ENCODE data around the gene THBD.

Gene THBD

DNA sequence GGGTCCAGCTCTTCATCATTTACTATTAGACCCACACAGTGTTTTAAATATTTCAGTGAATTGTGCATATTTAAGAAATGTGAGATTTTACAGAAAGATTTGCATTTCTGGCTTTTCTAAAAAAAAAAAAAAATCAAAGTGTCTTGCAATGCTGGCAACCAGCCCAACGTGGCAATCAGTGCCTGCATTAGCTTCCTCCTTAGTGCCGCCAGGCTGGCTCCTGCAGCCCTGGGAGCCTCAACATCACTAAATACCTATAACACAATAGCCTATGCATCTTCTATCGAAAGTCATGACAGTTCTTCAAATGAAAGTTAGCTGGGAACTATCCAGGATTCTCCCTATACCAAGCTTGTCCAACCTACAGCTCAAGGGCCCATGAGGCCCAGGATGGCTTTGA is 46.0 kb upstream of the THBD start:
- H3K27me3 ChIP-seq (ENCODE audit: insufficient read depth, poor library complexity, severe bottlenecking) = no peaks in the 10 kb centered on the region
- H3K9me3 ChIP-seq (ENCODE audit: severe bottlenecking) = no peaks in the 10 kb centered on the region
- H3K36me3 ChIP-seq (ENCODE audit: low read depth) = no peaks in the 10 kb centered on the region
- DNase-seq (ENCODE audit: low spot score) (no peak), ATAC-seq (ENCODE audit: low read depth) (no peak)
- no peak for TF ChIP-seq CTCF (IDR thresholded peaks at IDR 0.05; ENCODE audit: poor library complexity, severe bottlenecking)
- H3K27ac ChIP-seq (ENCODE audit: poor library complexity, severe bottlenecking) = peak overlapping the region; percentile 21
- no peak overlapping the region for H3K4me3 ChIP-seq (ENCODE audit: severe bottlenecking)
- peaks cover 23% of the 10 kb centered on the region for H3K4me1 ChIP-seq (ENCODE audit: insufficient read depth, poor library complexity, severe bottlenecking)

DNA sequence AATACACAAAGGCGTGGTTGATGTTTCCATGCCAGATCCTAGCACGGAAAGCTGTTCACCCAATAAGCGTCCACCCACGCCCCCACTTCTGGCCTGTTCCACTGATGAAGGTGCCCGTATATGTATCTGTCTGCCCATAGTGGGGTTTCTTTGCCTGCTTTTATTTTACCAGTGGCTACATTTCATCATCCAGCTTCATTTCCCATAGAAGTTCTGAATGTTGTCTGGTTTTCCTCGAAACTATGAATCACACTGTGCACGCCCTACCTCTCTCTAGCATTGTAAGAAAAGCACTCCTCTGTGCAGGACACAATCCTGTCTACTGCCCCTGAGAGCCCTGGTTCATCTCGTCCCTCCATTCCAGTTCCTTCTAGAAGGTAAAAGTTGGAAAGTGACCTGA is 45.5 kb upstream of the THBD start:
- no peak for DNase-seq (ENCODE audit: low spot score)
- H3K9me3 ChIP-seq (ENCODE audit: severe bottlenecking) = no peaks in the 10 kb centered on the region
- no peak overlapping the region for H3K4me3 ChIP-seq (ENCODE audit: severe bottlenecking)
- H3K27me3 ChIP-seq (ENCODE audit: insufficient read depth, poor library complexity, severe bottlenecking) = no peaks in the 10 kb centered on the region
- ATAC-seq (ENCODE audit: low read depth) = peak; percentile 87
- peak overlapping the region; percentile 21 for H3K27ac ChIP-seq (ENCODE audit: poor library complexity, severe bottlenecking)
- TF ChIP-seq CTCF (IDR thresholded peaks at IDR 0.05; ENCODE audit: poor library complexity, severe bottlenecking) = no peak
- H3K4me1 ChIP-seq (ENCODE audit: insufficient read depth, poor library complexity, severe bottlenecking) = peaks cover 20% of the 10 kb centered on the region
- H3K36me3 ChIP-seq (ENCODE audit: low read depth) = no peaks in the 10 kb centered on the region

DNA sequence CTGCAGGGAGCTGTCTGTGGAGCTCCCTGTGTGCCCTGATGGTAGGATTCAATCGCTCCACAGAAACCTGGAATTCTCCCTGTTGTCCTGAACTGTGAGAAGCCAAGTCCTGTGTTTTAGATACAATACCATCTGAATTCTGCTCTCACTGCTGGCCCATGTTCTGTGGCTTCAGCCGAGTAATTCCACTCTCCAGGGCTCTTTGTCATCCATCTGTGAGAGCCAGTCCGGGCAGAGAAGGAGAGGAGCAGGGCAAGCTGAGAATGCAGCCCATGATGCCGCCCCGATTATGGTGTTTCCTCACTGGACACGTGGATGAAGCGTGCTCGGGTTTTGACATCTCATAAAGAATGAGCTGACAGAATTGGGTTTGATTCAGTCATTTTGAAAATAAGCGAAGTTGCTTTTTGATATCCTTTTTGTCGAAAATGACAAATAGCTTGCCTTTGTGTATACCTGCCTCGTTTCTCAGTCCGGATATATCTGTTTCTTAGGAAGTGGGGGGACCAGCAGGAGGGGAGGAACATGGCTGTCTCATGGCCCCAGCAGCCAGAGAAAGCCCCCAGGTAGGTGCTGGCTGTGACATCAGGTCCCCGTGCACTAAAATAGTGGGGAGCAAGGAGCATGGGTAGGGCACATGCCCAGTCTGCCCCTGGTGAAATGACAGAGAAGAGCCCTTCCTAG is 44.9 kb upstream of the THBD start:
- Histone ChIP-seq H3K27me3 (ENCODE audit: insufficient read depth, poor library complexity, severe bottlenecking) (no peaks in the 10 kb centered on the region), H3K4me3 (ENCODE audit: severe bottlenecking) (no peak overlapping the region), H3K4me1 (ENCODE audit: insufficient read depth, poor library complexity, severe bottlenecking) (peaks cover 14% of the 10 kb centered on the region), H3K27ac (ENCODE audit: poor library complexity, severe bottlenecking) (peak overlapping the region; percentile 21), H3K9me3 (ENCODE audit: severe bottlenecking) (no peaks in the 10 kb centered on the region), H3K36me3 (ENCODE audit: low read depth) (no peaks in the 10 kb centered on the region)
- DNase-seq (ENCODE audit: low spot score) (no peak), ATAC-seq (ENCODE audit: low read depth) (no peak)
- TF ChIP-seq CTCF (IDR thresholded peaks at IDR 0.05; ENCODE audit: poor library complexity, severe bottlenecking) = no peak

- TF ChIP-seq CTCF (IDR thresholded peaks at IDR 0.05; ENCODE audit: poor library complexity, severe bottlenecking) = no peak
- Histone ChIP-seq H3K4me3 (ENCODE audit: severe bottlenecking) (no peak overlapping the region), H3K9me3 (ENCODE audit: severe bottlenecking) (no peaks in the 10 kb centered on the region), H3K27ac (ENCODE audit: poor library complexity, severe bottlenecking) (no peak overlapping the region), H3K36me3 (ENCODE audit: low read depth) (no peaks in the 10 kb centered on the region), H3K27me3 (ENCODE audit: insufficient read depth, poor library complexity, severe bottlenecking) (no peaks in the 10 kb centered on the region), H3K4me1 (ENCODE audit: insufficient read depth, poor library complexity, severe bottlenecking) (peaks cover 11% of the 10 kb centered on the region)
- no peak for DNase-seq (ENCODE audit: low spot score)
- no peak for ATAC-seq (ENCODE audit: low read depth)
Observed at GRCh38 chr20:23093613-23094012, 44.1 kb upstream of the THBD start.

DNA sequence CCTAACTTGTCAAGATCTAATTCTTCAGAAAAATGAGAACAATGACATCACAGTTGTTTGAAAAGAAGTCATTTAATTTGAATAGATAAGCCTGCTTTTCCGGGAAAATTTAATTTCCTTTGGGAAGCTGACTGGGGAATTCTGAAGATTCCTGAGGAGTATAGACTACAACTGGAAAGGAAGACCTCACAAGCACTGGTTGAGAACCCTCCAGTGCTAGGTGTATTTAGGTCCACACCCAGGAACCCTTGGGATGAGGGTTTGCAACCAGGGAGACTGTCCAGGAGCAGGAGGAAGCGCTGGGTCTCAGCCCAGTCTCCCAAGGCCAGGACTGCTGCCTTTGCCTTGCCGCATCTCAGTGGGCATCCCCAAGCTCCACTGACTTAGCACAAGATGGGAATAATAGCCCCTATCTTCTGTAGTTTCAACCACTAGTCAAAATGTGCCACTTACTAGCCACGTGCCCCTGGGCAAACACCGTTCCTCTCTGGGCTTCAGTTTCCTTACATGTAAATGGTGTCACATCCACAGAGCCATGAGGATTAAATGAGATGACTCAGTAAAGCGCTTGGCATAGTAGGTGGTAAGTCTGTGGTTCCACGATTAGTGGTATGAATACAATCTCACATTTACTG is 43.5 kb upstream of the THBD start:
- H3K27me3 ChIP-seq (ENCODE audit: insufficient read depth, poor library complexity, severe bottlenecking) = no peaks in the 10 kb centered on the region
- H3K9me3 ChIP-seq (ENCODE audit: severe bottlenecking) = no peaks in the 10 kb centered on the region
- H3K27ac ChIP-seq (ENCODE audit: poor library complexity, severe bottlenecking) = no peak overlapping the region
- no peak for TF ChIP-seq CTCF (IDR thresholded peaks at IDR 0.05; ENCODE audit: poor library complexity, severe bottlenecking)
- no peaks in the 10 kb centered on the region for H3K36me3 ChIP-seq (ENCODE audit: low read depth)
- H3K4me3 ChIP-seq (ENCODE audit: severe bottlenecking) = no peak overlapping the region
- DNase-seq (ENCODE audit: low spot score) (no peak), ATAC-seq (ENCODE audit: low read depth) (no peak)
- H3K4me1 ChIP-seq (ENCODE audit: insufficient read depth, poor library complexity, severe bottlenecking) = peaks cover 11% of the 10 kb centered on the region
